ENCODE results near the gene OPN4.
"Not testable (repeated sequence)": the region's sequence is repeated elsewhere in the genome, so short reads cannot be mapped to it uniquely, and the experiment has no call there.

Gene OPN4

GRCh38 chr10:86632951-86633350 lies 21.4 kb upstream of the OPN4 start:
- Histone ChIP-seq H3K9ac (ENCODE audit: low read length) (no peak overlapping the region), H3K9me3 (ENCODE audit: control insufficient read depth, low read length) (no peaks in the 10 kb centered on the region), H3K4me1 (ENCODE audit: control insufficient read depth, insufficient read depth, low read length) (peaks cover 28% of the 10 kb centered on the region), H3K36me3 (ENCODE audit: control insufficient read depth, insufficient read depth, low read length, severe bottlenecking) (no peaks in the 10 kb centered on the region), H3K27me3 (replicated peaks; ENCODE audit: control insufficient read depth, insufficient read depth, low read length) (no peaks in the 10 kb centered on the region), H3K4me3 (ENCODE audit: low read length) (no peak overlapping the region)
- no peak for DNase-seq (ENCODE audit: low read depth)

GRCh38 chr10:86635402-86635801 lies 18.9 kb upstream of the OPN4 start:
- peak; percentile 82 for DNase-seq (ENCODE audit: low read depth)

DNA sequence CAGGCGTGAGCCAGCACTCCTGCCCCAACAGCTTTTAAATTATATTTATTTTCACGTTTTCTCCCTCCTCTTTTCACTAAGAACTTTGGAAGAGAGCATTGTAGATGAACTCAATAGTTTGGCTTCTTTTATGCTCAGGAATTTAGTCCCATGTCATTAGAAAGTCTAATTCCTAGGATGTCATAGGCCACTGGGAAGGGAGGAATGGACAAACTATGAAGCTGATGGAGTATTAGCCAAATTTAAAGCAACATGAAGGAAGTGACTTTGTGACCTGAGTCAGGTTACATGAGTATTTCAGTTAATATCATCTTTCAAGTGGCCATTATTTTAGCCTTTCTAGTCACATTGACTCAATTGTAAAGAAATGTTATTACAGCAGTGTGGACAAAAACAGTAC lies 18.0 kb upstream of the OPN4 start:
- Histone ChIP-seq H3K27me3 (replicated peaks; ENCODE audit: control insufficient read depth, insufficient read depth, low read length) (no peaks in the 10 kb centered on the region), H3K9me3 (ENCODE audit: control insufficient read depth, low read length) (no peaks in the 10 kb centered on the region), H3K4me1 (ENCODE audit: control insufficient read depth, insufficient read depth, low read length) (peaks cover 28% of the 10 kb centered on the region), H3K9ac (ENCODE audit: low read length) (no peak overlapping the region), H3K36me3 (ENCODE audit: control insufficient read depth, insufficient read depth, low read length, severe bottlenecking) (no peaks in the 10 kb centered on the region), H3K4me3 (ENCODE audit: low read length) (no peak overlapping the region)
- no peak for DNase-seq (ENCODE audit: low read depth)

More at GRCh38 chr10:86635402-86635801, 18.9 kb upstream of the OPN4 start:
- Histone ChIP-seq H3K4me1 (ENCODE audit: control insufficient read depth, insufficient read depth, low read length) (peaks cover 28% of the 10 kb centered on the region), H3K36me3 (ENCODE audit: control insufficient read depth, insufficient read depth, low read length, severe bottlenecking) (no peaks in the 10 kb centered on the region), H3K4me3 (ENCODE audit: low read length) (no peak overlapping the region), H3K9me3 (ENCODE audit: control insufficient read depth, low read length) (no peaks in the 10 kb centered on the region), H3K9ac (ENCODE audit: low read length) (no peak overlapping the region), H3K27me3 (replicated peaks; ENCODE audit: control insufficient read depth, insufficient read depth, low read length) (no peaks in the 10 kb centered on the region)

DNA sequence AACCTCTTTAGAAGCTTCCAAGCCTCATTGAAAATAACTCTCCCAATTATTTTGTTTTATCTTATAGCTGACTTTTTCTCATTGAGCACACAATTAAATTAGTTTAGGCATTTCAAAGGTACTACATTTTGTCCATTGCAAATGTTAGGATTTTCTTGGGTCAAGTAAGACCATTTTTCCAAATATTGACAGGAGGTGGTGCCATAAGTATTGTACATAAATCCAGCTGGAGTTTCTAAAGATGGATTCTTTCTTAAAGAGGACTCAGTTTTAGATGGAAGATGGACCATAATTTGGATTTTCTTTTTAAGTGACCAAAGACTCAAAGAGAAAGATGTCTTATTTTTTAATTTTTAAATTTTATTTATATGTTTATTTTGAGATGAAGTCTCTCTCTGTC lies 12.3 kb upstream of the OPN4 start:
- Histone ChIP-seq H3K27me3 (replicated peaks; ENCODE audit: control insufficient read depth, insufficient read depth, low read length) (no peaks in the 10 kb centered on the region), H3K4me1 (ENCODE audit: control insufficient read depth, insufficient read depth, low read length) (peaks cover 19% of the 10 kb centered on the region), H3K9ac (ENCODE audit: low read length) (no peak overlapping the region), H3K4me3 (ENCODE audit: low read length) (no peak overlapping the region), H3K9me3 (ENCODE audit: control insufficient read depth, low read length) (no peaks in the 10 kb centered on the region), H3K36me3 (ENCODE audit: control insufficient read depth, insufficient read depth, low read length, severe bottlenecking) (no peaks in the 10 kb centered on the region)
- DNase-seq (ENCODE audit: low read depth), result peak; percentile 22

DNA sequence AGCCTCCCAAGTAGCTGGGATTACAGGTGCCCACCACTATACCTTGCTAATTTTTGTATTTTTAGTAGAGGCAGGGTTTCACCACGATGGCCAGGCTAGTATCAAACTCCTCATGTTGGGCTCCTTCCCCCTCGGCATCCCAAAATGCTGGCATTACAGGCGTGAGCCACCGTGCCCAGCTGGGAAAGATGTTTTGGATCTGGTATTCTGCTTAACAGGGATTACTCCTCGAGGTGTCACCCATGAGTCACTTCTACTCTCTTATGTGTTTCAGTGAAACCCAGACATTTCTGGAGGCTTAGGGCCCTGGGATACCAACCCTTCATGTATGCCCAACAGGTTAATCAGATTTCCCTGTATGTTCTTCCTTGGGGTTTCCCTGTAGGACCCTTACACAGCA lies 11.8 kb upstream of the OPN4 start:
- Histone ChIP-seq H3K36me3 (ENCODE audit: control insufficient read depth, insufficient read depth, low read length, severe bottlenecking) (no peaks in the 10 kb centered on the region), H3K9me3 (ENCODE audit: control insufficient read depth, low read length) (no peaks in the 10 kb centered on the region), H3K9ac (ENCODE audit: low read length) (no peak overlapping the region), H3K27me3 (replicated peaks; ENCODE audit: control insufficient read depth, insufficient read depth, low read length) (no peaks in the 10 kb centered on the region), H3K4me3 (ENCODE audit: low read length) (no peak overlapping the region), H3K4me1 (ENCODE audit: control insufficient read depth, insufficient read depth, low read length) (peaks cover 19% of the 10 kb centered on the region)
- DNase-seq (ENCODE audit: low read depth), result peak; percentile 36

- H3K36me3 ChIP-seq (ENCODE audit: control insufficient read depth, insufficient read depth, low read length, severe bottlenecking), result no peaks in the 10 kb centered on the region
- peaks cover 35% of the 10 kb centered on the region for H3K4me1 ChIP-seq (ENCODE audit: control insufficient read depth, insufficient read depth, low read length)
- peak overlapping the region; percentile 16 for H3K9ac ChIP-seq (ENCODE audit: low read length)
- no peaks in the 10 kb centered on the region for H3K27me3 ChIP-seq (replicated peaks; ENCODE audit: control insufficient read depth, insufficient read depth, low read length)
- no peaks in the 10 kb centered on the region for H3K9me3 ChIP-seq (ENCODE audit: control insufficient read depth, low read length)
- DNase-seq (ENCODE audit: low read depth), result peak; percentile 60
- peak overlapping the region; percentile 35 for H3K4me3 ChIP-seq (ENCODE audit: low read length)
These were observed 10.1 kb upstream of the OPN4 start for GRCh38 chr10:86644152-86644793.

DNA sequence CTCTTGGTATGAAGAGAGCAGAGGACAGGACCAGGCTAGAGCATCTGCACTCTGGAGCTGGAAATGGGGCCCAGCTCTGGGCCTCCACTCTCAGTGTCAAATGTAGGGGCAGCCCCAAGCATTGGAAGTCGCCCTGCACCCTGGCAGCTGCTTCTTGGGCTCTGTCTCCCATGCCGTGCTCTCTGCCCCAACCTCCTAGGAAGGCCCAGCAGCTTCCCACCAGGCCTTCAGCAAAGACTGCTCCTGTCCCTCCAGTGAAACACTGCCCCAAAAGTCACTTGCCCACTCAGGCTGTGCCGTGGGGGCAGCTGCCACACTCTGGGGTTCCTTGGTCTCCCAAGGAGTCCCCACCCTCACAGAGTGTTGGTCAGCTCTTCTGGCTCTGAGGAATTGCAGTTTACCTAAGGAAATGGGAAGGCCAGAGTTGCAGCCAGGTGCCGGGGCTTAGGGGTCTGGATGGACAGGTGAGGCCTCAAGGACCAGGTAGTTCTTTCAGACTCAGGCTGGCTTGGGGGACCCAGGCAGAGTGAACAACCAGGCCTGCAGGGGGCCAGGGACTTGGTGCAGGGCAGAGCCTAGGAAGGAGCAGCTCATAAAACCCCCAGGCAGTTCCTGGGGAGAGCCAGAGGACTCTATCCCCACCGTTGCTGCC lies 9.4 kb upstream of the OPN4 start:
- no peaks in the 10 kb centered on the region for H3K9me3 ChIP-seq (ENCODE audit: control insufficient read depth, low read length)
- no peaks in the 10 kb centered on the region for H3K36me3 ChIP-seq (ENCODE audit: control insufficient read depth, insufficient read depth, low read length, severe bottlenecking)
- H3K4me3 ChIP-seq (ENCODE audit: low read length), result no peak overlapping the region
- DNase-seq (ENCODE audit: low read depth), result no peak
- peaks cover 42% of the 10 kb centered on the region for H3K4me1 ChIP-seq (ENCODE audit: control insufficient read depth, insufficient read depth, low read length)
- peak overlapping the region; percentile 16 for H3K9ac ChIP-seq (ENCODE audit: low read length)
- no peaks in the 10 kb centered on the region for H3K27me3 ChIP-seq (replicated peaks; ENCODE audit: control insufficient read depth, insufficient read depth, low read length)

DNA sequence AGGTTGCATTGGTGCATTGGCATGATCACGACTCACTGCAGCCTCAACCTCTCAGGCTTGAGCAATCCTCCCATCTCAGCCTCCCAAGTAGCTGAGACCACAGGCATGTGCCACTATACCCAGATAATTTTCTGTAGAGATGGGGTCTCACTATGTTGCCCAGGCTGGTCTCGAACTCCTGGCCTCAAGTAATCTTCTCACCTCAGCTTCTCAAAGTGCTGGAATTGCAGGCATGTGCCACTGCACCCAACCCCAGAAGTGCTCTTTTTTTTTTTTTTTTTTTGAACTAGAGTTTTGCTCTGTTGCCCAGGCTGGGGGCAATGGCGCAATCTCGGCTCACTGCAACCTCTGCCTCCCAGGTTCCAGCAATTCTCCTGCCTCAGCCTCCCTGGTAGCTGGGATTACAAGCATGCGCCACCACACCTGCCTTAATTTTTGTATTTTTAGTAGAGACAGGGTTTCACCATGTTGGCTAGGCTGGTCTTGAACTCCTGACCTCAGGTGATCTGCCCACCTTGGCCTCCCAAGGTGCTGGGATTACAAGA lies 8.7 kb upstream of the OPN4 start:
- DNase-seq (ENCODE audit: low read depth); H3K9ac ChIP-seq (ENCODE audit: low read length); H3K9me3 ChIP-seq (ENCODE audit: control insufficient read depth, low read length); H3K4me3 ChIP-seq (ENCODE audit: low read length); H3K36me3 ChIP-seq (ENCODE audit: control insufficient read depth, insufficient read depth, low read length, severe bottlenecking); H3K27me3 ChIP-seq (replicated peaks; ENCODE audit: control insufficient read depth, insufficient read depth, low read length): not testable (repeated sequence)
- H3K4me1 ChIP-seq (ENCODE audit: control insufficient read depth, insufficient read depth, low read length), result peaks cover 42% of the 10 kb centered on the region

GRCh38 chr10:86646532-86646931 lies 7.8 kb upstream of the OPN4 start:
- Histone ChIP-seq H3K36me3 (ENCODE audit: control insufficient read depth, insufficient read depth, low read length, severe bottlenecking) (no peaks in the 10 kb centered on the region), H3K9ac (ENCODE audit: low read length) (no peak overlapping the region), H3K9me3 (ENCODE audit: control insufficient read depth, low read length) (no peaks in the 10 kb centered on the region), H3K4me1 (ENCODE audit: control insufficient read depth, insufficient read depth, low read length) (peaks cover 42% of the 10 kb centered on the region), H3K27me3 (replicated peaks; ENCODE audit: control insufficient read depth, insufficient read depth, low read length) (peaks cover 7% of the 10 kb centered on the region), H3K4me3 (ENCODE audit: low read length) (no peak overlapping the region)
- no peak for DNase-seq (ENCODE audit: low read depth)

- no peaks in the 10 kb centered on the region for H3K9me3 ChIP-seq (ENCODE audit: control insufficient read depth, low read length)
- H3K4me1 ChIP-seq (ENCODE audit: control insufficient read depth, insufficient read depth, low read length), result peaks cover 42% of the 10 kb centered on the region
- no peak overlapping the region for H3K4me3 ChIP-seq (ENCODE audit: low read length)
- DNase-seq (ENCODE audit: low read depth), result no peak
- peaks cover 7% of the 10 kb centered on the region for H3K27me3 ChIP-seq (replicated peaks; ENCODE audit: control insufficient read depth, insufficient read depth, low read length)
- H3K9ac ChIP-seq (ENCODE audit: low read length), result no peak overlapping the region
- no peaks in the 10 kb centered on the region for H3K36me3 ChIP-seq (ENCODE audit: control insufficient read depth, insufficient read depth, low read length, severe bottlenecking)
These were observed 7.4 kb upstream of the OPN4 start for GRCh38 chr10:86646933-86647332.

- Histone ChIP-seq H3K4me3 (ENCODE audit: low read length) (no peak overlapping the region), H3K4me1 (ENCODE audit: control insufficient read depth, insufficient read depth, low read length) (peaks cover 42% of the 10 kb centered on the region), H3K36me3 (ENCODE audit: control insufficient read depth, insufficient read depth, low read length, severe bottlenecking) (no peaks in the 10 kb centered on the region), H3K27me3 (replicated peaks; ENCODE audit: control insufficient read depth, insufficient read depth, low read length) (peaks cover 13% of the 10 kb centered on the region), H3K9me3 (ENCODE audit: control insufficient read depth, low read length) (no peaks in the 10 kb centered on the region), H3K9ac (ENCODE audit: low read length) (no peak overlapping the region)
- DNase-seq (ENCODE audit: low read depth), result peak; percentile 45
These were observed 6.3 kb upstream of the OPN4 start for GRCh38 chr10:86647773-86648703.
